Erythroblast (primary cell): Measurements from ENCODE around the gene FTO.

ENCODE experiments used
- DNase-seq, 2 experiments: peaks; one replicate each; lab custom pipeline; 2025; lab: John Stamatoyannopoulos, UW
- GATA1 ChIP-seq: IDR thresholded peaks from 2 replicates; pipeline ENCODE4 v1.6.1; 2011; ENCODE audit warnings: low read depth, mild to moderate bottlenecking, control low read depth, low read length, moderate library complexity
- POLR2A ChIP-seq: IDR thresholded peaks from 2 replicates; pipeline ENCODE4 v1.6.1; 2011; ENCODE audit warnings: mild to moderate bottlenecking, low read length

The FTO gene

GRCh38 chr16:53955221-53955875, 251.4 kb downstream of the FTO start:
- no peak for DNase-seq
- TF ChIP-seq GATA1 = no peak
- no peak for TF ChIP-seq POLR2A

GRCh38 chr16:53958341-53958880, 254.5 kb downstream of the FTO start:
- DNase-seq = no peak
- no peak for TF ChIP-seq GATA1
- no peak for TF ChIP-seq POLR2A

GRCh38 chr16:53960050-53960812, 256.3 kb downstream of the FTO start:
- no peak for DNase-seq
- TF ChIP-seq GATA1 = no peak
- TF ChIP-seq POLR2A = no peak

GRCh38 chr16:53960954-53961616, 257.1 kb downstream of the FTO start:
- TF ChIP-seq POLR2A (no peak), GATA1 (no peak)
- no peak for DNase-seq

GRCh38 chr16:53962041-53962440, 258.1 kb downstream of the FTO start:
- TF ChIP-seq GATA1 (no peak), POLR2A (no peak)
- DNase-seq = no peak

- no peak for TF ChIP-seq POLR2A
- TF ChIP-seq GATA1 = no peak
- DNase-seq = no peak
These were observed 260.3 kb downstream of the FTO start for GRCh38 chr16:53964145-53964790.

- DNase-seq = no peak
- no peak for TF ChIP-seq GATA1
- no peak for TF ChIP-seq POLR2A
These were observed 263.0 kb downstream of the FTO start for GRCh38 chr16:53966821-53967571.

- DNase-seq = no peak
- no peak for TF ChIP-seq POLR2A
- TF ChIP-seq GATA1 = no peak
These were observed 263.6 kb downstream of the FTO start for GRCh38 chr16:53967572-53967971.

GRCh38 chr16:53968454-53968853, 264.5 kb downstream of the FTO start:
- no peak for DNase-seq

GRCh38 chr16:53968896-53969295, 264.9 kb downstream of the FTO start:
- TF ChIP-seq GATA1 = no peak
- no peak for TF ChIP-seq POLR2A
- no peak for DNase-seq

More at GRCh38 chr16:53968454-53968853, 264.5 kb downstream of the FTO start:
- no peak for TF ChIP-seq GATA1
- no peak for TF ChIP-seq POLR2A

- TF ChIP-seq POLR2A (no peak), GATA1 (no peak)
- no peak for DNase-seq
These were observed 267.7 kb downstream of the FTO start for GRCh38 chr16:53971616-53972015.

GRCh38 chr16:53973021-53973420, 269.1 kb downstream of the FTO start:
- DNase-seq = no peak
- TF ChIP-seq GATA1 (no peak), POLR2A (no peak)

GRCh38 chr16:53974484-53975080, 270.6 kb downstream of the FTO start:
- TF ChIP-seq POLR2A = no peak
- no peak for TF ChIP-seq GATA1

More at GRCh38 chr16:53974484-53975080, 270.6 kb downstream of the FTO start:
- no peak for DNase-seq
